HUES64 (cell line): ENCODE data around the gene OR4D6. TPM values are rescaled to one million over a fixed set of nuclear protein-coding genes. Genes with fewer than 3 reads are reported as not detected.
A peak's percentile ranks its signal among the peaks of the same experiment; 100 is the strongest.

ENCODE experiments used
- H3K27ac ChIP-seq: 2 replicates; pipeline ENCODE4 v1.7.0; 2013; ENCODE audit warnings: low read depth, low read length, inconsistent platforms
- H3K27me3 ChIP-seq: 2 replicates; pipeline ENCODE4 v1.6.1; 2013; ENCODE audit warnings: mild to moderate bottlenecking, low read length; ENCODE audit not compliant: insufficient read depth
- H3K36me3 ChIP-seq: 2 replicates; pipeline ENCODE4 v1.6.1; 2013; ENCODE audit warnings: mild to moderate bottlenecking, low read length; ENCODE audit not compliant: insufficient read depth
- H3K4me1 ChIP-seq: 2 replicates; pipeline ENCODE4 v1.6.1; 2013; ENCODE audit warnings: mild to moderate bottlenecking, low read length, moderate library complexity; ENCODE audit not compliant: insufficient read depth
- H3K4me3 ChIP-seq: 2 replicates; pipeline ENCODE4 v1.5.1; 2013; ENCODE audit warnings: mild to moderate bottlenecking, low read length, moderate library complexity
- H3K9ac ChIP-seq: 2 replicates; pipeline ENCODE4 v1.6.1; 2013; ENCODE audit warnings: mild to moderate bottlenecking, low read depth, low read length
- H3K9me3 ChIP-seq: 2 replicates; pipeline ENCODE4 v1.6.1; 2013; ENCODE audit warnings: low read depth, low read length; ENCODE audit not compliant: insufficient read depth
- WGBS: fragments of 150-250, 120-280 bp; methylation state at CpG from one replicate; pipeline ENCODE4 v1.1.7; 2013; ENCODE audit warnings: missing lambda C conversion rate; 5-methylcytosine and 5-hydroxymethylcytosine counted together
- polyA plus RNA-seq, 2 experiments: library from polyadenylated mRNA; stranded (reverse); fragments of 50-300 nt; gene quantifications; one replicate each; pipeline ENCODE4 v1.2.3, GENCODE V29; 2013

OR4D6 gene
- not detected for polyA plus RNA-seq (2013, experiment 1 of 2)
- polyA plus RNA-seq (2013, experiment 2 of 2) = not detected

GRCh38 chr11:59456661-59457060 is at the start of gene OR4D6:
TSS of gene OR4D6 (plus strand) at chr11:59456961. CDS start at chr11:59456961, 0 bp downstream.
- WGBS = 95% methylated on average over 2 of the region's 2 CpGs
- Histone ChIP-seq H3K27me3 (no peaks in the 10 kb centered on the region), H3K9ac (no peak within 1 kb of the TSS)

DNA sequence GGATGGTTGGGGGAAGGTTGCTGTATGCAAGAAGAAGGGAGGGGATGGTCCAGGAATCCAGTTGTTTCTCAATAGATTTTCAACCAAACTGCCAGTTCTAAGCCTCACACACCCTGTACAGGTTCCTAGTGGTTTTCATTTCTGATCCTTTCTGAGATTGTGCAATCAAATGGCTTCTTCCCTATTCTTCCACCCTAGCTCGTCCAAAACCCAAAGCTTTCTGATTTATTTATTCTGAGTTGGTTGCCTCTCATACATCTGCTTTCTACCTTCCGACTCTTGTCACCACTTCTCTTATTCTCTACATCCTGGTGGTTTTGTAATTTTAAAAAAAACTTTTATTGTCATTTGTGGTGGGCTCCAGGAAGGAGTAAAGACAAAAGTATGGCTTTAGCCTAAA is 43.1 kb upstream of the OR4D6 start:
- Histone ChIP-seq H3K27me3 (no peaks in the 10 kb centered on the region), H3K9ac (no peak overlapping the region), H3K9me3 (peaks cover 37% of the 10 kb centered on the region), H3K4me3 (no peak overlapping the region), H3K36me3 (no peaks in the 10 kb centered on the region), H3K4me1 (no peaks in the 10 kb centered on the region), H3K27ac (no peak overlapping the region)
- WGBS = 75% methylated on average over 1 of the region's 2 CpGs

More at GRCh38 chr11:59456661-59457060, at the start of gene OR4D6:
- H3K9me3 ChIP-seq = no peaks in the 10 kb centered on the region
- no peak within 1 kb of the TSS for H3K27ac ChIP-seq
- H3K36me3 ChIP-seq = no peaks in the 10 kb centered on the region
- peaks cover 4% of the 10 kb centered on the region; the same call in 1 of the 2 replicates for H3K4me1 ChIP-seq
- no peak within 1 kb of the TSS for H3K4me3 ChIP-seq

DNA sequence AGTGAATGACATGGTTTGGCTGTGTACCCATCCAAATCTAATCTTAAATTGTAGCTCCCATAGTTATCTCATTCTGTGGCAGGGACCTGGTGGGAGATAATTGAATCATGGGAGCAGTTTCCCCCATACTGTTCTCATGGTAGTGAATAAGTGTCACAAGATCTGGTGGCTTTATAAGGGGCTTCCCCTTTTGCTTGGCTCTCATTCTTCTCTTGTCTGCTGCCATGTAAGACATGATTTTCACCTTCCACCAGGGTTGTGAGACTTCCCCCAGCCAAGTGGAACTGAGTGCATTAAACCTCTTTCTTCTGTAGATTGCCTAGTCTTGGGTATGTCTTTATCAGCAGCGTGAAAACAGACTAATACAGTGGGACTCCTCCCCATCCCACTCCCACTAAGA is 41.6 kb upstream of the OR4D6 start:
- Histone ChIP-seq H3K4me1 (no peaks in the 10 kb centered on the region), H3K9me3 (peaks cover 24% of the 10 kb centered on the region), H3K36me3 (no peaks in the 10 kb centered on the region), H3K4me3 (no peak overlapping the region), H3K27ac (no peak overlapping the region), H3K9ac (no peak overlapping the region), H3K27me3 (no peaks in the 10 kb centered on the region)
- 92% methylated on average over 1 of the region's 1 CpG for WGBS

DNA sequence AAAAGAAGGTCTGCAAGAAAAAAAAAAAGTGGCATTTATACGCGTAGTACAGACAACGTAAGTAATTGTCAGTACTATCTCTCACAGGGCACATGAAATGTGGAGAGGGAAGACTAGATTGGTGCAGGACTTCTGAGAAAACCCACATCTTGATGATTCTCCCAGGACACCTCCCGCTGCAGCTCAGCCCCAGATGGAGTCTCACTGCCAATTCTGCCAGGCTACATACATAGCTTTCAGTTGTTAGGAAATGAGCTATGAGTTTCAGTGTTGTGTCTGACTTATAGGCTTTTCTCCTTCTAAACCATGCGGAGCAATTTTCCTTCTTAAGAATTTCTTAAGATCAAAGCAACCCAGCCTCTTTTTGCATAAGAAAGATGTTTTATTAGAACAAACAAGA is 40.1 kb upstream of the OR4D6 start:
- no peak overlapping the region for H3K27ac ChIP-seq
- H3K36me3 ChIP-seq = no peaks in the 10 kb centered on the region
- 97% methylated on average over 4 of the region's 5 CpGs for WGBS
- H3K4me1 ChIP-seq = no peaks in the 10 kb centered on the region
- H3K9me3 ChIP-seq = peaks cover 11% of the 10 kb centered on the region; the same call in 1 of the 2 replicates
- H3K4me3 ChIP-seq = no peak overlapping the region
- H3K9ac ChIP-seq = no peak overlapping the region
- H3K27me3 ChIP-seq = no peaks in the 10 kb centered on the region

GRCh38 chr11:59417023-59417422 is 39.7 kb upstream of the OR4D6 start:
- 92% methylated on average over 5 of the region's 5 CpGs for WGBS
- H3K4me1 ChIP-seq = no peaks in the 10 kb centered on the region
- no peaks in the 10 kb centered on the region for H3K36me3 ChIP-seq
- H3K9ac ChIP-seq = no peak overlapping the region
- H3K4me3 ChIP-seq = no peak overlapping the region
- H3K27ac ChIP-seq = no peak overlapping the region
- peaks cover 11% of the 10 kb centered on the region; the same call in 1 of the 2 replicates for H3K9me3 ChIP-seq
- no peaks in the 10 kb centered on the region for H3K27me3 ChIP-seq

- WGBS = 91% methylated on average over 2 of the region's 2 CpGs
Observed at GRCh38 chr11:59418156-59418555, 38.6 kb upstream of the OR4D6 start.

GRCh38 chr11:59423835-59424234 is 32.9 kb upstream of the OR4D6 start:
- Histone ChIP-seq H3K4me1 (peaks cover 30% of the 10 kb centered on the region), H3K36me3 (no peaks in the 10 kb centered on the region), H3K4me3 (no peak overlapping the region), H3K27me3 (no peaks in the 10 kb centered on the region), H3K27ac (no peak overlapping the region), H3K9me3 (no peaks in the 10 kb centered on the region), H3K9ac (no peak overlapping the region)
- 90% methylated on average over 2 of the region's 2 CpGs for WGBS

More at GRCh38 chr11:59418156-59418555, 38.6 kb upstream of the OR4D6 start:
- H3K9ac ChIP-seq = no peak overlapping the region
- H3K27ac ChIP-seq = no peak overlapping the region
- H3K4me1 ChIP-seq = no peaks in the 10 kb centered on the region
- H3K4me3 ChIP-seq = no peak overlapping the region
- peaks cover 3% of the 10 kb centered on the region; the same call in 1 of the 2 replicates for H3K9me3 ChIP-seq
- no peaks in the 10 kb centered on the region for H3K27me3 ChIP-seq
- no peaks in the 10 kb centered on the region for H3K36me3 ChIP-seq

DNA sequence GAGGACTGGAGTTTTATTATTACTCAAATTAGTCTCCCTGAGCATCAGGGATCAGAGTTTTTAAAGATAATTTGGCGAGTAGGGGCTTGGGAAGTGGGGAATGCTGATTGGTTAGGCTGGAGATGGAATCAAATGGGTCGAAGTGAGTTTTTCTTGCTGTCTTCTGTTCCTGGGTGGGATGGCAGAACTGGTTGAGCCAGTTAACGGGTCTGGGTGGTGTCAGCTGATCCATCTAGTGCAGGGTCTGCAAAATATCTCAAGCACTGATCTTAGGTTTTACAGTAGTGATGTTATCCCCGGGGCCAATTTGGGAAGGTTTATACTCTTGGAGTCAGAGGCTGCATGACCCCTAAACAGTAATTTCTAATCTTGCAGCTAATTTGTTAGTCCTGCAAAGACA is 31.6 kb upstream of the OR4D6 start:
- no peaks in the 10 kb centered on the region for H3K36me3 ChIP-seq
- H3K9ac ChIP-seq = no peak overlapping the region
- 78% methylated on average over 4 of the region's 4 CpGs for WGBS
- no peak overlapping the region for H3K4me3 ChIP-seq
- peaks cover 30% of the 10 kb centered on the region for H3K4me1 ChIP-seq
- H3K27ac ChIP-seq = no peak overlapping the region
- H3K27me3 ChIP-seq = no peaks in the 10 kb centered on the region
- no peaks in the 10 kb centered on the region for H3K9me3 ChIP-seq

DNA sequence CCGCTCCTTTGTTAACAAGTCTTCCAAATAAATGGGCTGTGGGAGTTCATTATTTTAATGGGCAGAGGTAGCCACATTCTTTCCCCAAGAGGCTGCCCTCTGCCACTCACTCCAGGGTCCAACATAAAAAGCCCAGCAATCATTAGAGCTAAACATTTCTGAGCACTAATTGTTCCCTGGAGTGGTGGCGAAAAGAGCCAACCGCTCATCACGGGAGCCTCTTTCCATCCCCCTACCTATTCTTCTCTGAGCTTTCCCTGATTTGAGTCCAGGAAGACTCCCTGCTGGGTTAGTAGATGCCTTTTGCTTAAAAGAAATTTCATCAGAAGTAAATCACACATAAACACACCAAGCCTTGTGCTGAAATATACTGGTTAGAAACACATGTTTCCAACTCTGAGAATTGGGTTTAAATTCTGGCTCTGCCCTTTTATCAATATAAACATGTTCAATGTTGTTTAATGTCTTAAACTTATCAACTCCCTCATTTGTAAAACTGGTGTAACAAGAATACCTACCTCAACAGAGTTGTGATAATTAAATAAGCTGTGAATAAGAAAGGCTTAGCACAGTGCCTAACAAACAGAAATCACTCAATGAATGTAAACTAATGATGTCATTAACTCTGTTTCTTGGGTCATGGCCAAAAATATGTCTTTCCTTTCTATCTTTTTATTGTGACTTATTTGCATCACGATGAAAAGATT is 30.2 kb upstream of the OR4D6 start, which contains the start of gene OR5A2:
TSS of gene OR5A2 (minus strand) at position 53 of the 707 bp plus-strand sequence. CDS start 3,460 bp downstream, outside the sequence.
- no peaks in the 10 kb centered on the region for H3K9me3 ChIP-seq
- peak within 1 kb of the TSS; percentile 72 for H3K27ac ChIP-seq
- peaks cover 30% of the 10 kb centered on the region for H3K4me1 ChIP-seq
- peak within 1 kb of the TSS; percentile 6 for H3K4me3 ChIP-seq
- no peaks in the 10 kb centered on the region for H3K36me3 ChIP-seq
- WGBS = 34% methylated on average over 4 of the region's 5 CpGs
- peak within 1 kb of the TSS; percentile 40 for H3K9ac ChIP-seq
- no peaks in the 10 kb centered on the region for H3K27me3 ChIP-seq

DNA sequence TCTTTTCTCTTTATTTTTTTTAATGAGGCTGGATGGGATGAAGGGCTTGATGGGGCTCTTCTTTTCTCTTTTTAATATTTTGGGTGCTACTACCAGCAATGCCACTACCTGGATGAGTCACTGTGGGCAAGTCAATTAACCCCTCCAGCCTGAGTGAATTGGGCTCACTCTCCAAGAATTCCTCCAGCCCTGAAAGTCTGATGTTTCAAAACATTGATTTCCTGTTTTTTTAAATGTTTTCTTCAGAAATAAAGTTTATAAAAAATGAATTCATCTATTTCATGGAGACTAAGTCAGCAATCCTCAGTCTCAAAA is 29.7 kb upstream of the OR4D6 start:
- Histone ChIP-seq H3K4me1 (peaks cover 30% of the 10 kb centered on the region), H3K27me3 (no peaks in the 10 kb centered on the region), H3K36me3 (no peaks in the 10 kb centered on the region), H3K9ac (no peak overlapping the region), H3K4me3 (no peak overlapping the region), H3K9me3 (no peaks in the 10 kb centered on the region), H3K27ac (peak overlapping the region; percentile 72)

GRCh38 chr11:59429924-59430516 is 26.7 kb upstream of the OR4D6 start:
- Histone ChIP-seq H3K9ac (no peak overlapping the region), H3K4me1 (peaks cover 26% of the 10 kb centered on the region), H3K27me3 (no peaks in the 10 kb centered on the region), H3K9me3 (no peaks in the 10 kb centered on the region), H3K4me3 (no peak overlapping the region), H3K27ac (no peak overlapping the region), H3K36me3 (no peaks in the 10 kb centered on the region)
- WGBS = 65% methylated on average over 3 of the region's 4 CpGs
